Hematopoietic multipotent progenitor cell treated with erythropoietin and hydrocortisone succinate and interleukin-3 and kit ligand, for 15 days (in vitro differentiated cells): Measurements from ENCODE around the gene MAGI3.
"Not testable (repeated sequence)": the region's sequence is repeated elsewhere in the genome, so short reads cannot be mapped to it uniquely, and the experiment has no call there.

Experiments used
- DNase-seq: peaks from one replicate; pipeline ENCODE4 v3.0.0-alpha.2; 2015; ENCODE audit warnings: low spot score

The MAGI3 gene

DNA sequence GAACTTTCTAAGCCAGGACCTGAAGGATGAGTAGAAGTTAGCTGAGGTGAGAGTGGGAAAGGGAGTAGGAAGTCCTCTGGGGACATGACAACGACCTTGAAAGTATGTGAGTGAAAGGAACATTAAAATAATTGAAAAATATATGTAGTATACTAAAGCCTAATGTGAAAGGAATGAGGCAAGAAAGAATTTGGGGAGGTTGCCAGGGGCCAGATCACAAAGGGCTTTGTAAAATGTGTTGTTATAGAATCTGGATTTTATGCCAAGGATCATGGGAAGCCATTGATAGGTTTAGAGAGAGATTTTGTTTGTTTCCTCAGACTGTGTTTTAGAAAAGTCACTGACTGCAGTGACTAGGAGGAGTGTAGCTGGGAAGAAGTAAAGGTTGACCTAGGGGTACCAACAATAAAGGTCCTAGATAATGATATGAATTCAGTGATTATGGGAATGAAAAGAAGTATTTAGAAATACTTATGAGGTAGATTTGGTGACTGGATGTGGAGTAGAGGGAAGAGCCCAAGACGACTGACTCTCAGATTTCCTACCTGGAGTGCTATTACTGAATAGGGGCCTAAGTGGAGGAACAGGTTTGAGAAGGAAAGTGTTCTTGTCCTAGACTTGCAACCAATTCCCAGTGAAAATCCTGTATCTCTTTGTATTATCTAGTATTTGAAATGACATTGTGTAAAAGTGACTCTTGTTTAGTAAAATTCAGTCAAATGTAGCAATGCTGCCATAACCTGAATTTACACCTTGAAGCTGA lies 189.1 kb downstream of the MAGI3 start:
- no peak for DNase-seq

GRCh38 chr1:113581323-113581722 lies 191.0 kb downstream of the MAGI3 start:
- DNase-seq: no peak

DNA sequence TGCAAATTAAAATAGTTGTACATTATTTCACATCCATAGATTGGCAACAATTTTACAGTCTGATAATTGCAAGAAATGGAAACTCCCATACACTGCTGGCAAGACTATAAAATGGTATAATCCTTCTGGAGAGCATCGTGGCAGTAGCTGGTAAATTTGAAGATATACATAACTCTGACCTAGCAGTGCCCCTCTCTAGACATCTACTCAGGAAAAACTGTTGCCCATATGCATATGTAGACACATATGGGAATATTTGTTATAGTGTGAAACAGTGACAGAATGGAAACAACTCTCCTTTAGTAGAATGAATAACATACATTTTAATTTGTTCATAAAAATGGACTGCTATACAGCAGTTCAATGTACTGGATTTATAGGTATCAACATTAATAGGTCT lies 191.8 kb downstream of the MAGI3 start:
- DNase-seq: no peak

DNA sequence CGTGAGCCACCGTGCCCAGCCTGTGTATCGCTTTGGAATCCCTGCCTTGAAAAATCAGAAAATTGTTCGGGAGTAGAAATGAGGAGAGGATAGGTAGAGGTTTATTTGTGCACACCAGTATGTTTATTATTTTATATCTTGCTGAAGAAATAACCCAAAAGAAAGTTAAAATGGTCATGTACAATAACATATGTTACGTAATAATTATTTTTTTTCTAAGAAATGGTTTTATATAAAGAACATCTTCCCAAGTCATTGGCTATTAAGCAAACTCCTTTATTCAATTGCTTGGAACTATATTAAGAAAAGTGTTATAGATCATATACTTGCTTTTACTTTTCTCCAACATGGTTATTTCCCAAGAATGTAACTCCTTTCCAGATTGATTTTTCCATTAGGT lies 197.2 kb downstream of the MAGI3 start:
- DNase-seq: no peak

- DNase-seq: no peak
These were observed 201.9 kb downstream of the MAGI3 start for GRCh38 chr1:113592230-113592629.

DNA sequence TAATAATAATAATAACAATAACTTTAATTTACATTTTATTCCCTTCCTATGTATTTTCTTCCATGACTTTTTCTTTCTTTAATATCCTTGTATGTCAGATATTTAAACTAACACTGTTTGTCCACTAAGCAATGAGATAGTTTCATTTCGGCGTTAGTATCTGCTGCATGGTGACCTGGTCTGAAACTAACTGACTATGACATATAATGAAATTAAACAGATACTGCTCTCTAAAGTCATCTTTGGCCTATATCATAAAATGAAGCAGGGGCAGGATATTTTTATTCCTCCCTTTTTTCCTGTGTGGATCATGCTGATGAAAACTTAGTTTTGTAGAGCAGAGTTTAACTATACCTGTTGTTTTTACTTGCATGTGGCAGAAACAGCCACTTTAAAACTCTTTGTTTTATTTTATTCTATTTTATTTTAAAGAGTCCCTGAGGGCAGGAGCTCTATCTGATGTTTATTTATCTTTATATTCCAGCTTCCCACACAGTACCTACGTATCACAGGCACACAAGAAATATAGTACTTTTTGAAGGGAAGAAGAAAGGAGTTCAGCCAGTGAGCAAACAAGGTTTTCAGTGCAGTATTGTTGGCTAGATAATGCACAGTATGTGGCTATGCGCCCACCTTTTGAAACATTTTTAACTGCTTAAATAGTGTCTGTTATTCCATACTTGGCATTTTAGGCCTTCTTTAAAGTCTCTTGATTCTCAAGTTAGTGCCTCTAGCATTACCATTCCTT lies 203.4 kb downstream of the MAGI3 start:
- no peak for DNase-seq

- DNase-seq: not testable (repeated sequence)
These were observed 214.2 kb downstream of the MAGI3 start for GRCh38 chr1:113604466-113604865.

DNA sequence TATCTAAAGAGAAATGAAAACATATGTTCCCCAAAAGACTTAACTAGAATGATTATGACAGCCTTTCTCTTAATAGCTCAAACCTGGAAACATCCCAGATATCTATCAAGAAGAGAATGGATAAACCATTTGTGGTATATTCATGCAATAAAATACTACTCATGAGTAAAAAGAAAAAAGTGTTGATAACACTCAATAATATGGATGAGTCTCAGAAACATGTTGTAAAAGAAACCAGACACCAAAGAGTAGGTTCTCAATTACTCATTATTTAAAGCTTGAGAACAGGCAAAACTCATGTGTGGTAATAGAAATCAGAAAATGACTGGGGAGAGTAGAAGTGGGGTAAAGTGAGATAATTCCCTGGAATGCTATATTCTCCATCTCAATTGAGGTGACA lies 214.8 kb downstream of the MAGI3 start:
- no peak for DNase-seq

GRCh38 chr1:113608399-113608798 lies 218.1 kb downstream of the MAGI3 start:
- DNase-seq: no peak

DNA sequence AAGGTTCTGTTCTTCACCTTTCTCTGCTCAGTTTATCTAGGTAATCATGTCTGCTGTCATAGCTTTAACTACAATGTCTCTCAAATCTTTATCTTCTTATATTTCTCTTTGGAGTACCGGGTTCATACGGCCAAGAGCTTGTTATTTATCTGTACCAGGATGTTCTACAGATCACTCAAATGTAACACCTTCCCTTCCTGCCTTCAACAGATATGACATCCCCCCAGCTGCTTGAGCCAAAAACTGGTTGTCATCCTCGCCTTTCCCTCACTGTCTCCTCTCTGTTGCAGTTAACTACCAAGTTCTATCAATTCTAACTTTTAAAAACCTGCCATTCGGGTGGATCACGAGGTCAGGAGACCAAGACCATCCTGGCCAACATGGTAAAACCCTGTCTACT lies 220.1 kb downstream of the MAGI3 start:
- no peak for DNase-seq

- DNase-seq: no peak
These were observed 225.1 kb downstream of the MAGI3 start for GRCh38 chr1:113615425-113615824.

DNA sequence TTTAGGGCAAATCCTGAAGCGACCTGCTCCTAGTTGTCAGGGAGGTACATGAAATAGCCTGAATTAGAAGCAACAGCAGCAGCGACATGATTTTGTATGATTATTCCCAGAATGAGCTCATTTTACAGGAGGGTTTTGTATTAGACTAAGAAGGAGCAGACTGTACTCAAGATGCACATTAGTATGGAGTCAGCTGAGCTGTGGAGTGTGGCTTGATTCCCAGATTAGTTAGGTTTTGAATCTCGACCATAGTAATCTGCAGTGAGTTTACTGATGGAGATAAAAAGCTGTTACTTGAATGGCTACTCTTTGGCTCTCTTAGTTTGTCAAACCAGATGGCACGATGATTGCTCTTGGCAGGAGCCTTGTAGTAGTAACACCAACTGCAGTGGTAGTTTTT lies 225.8 kb downstream of the MAGI3 start:
- DNase-seq: no peak

GRCh38 chr1:113617438-113618141 lies 227.3 kb downstream of the MAGI3 start:
- no peak for DNase-seq

DNA sequence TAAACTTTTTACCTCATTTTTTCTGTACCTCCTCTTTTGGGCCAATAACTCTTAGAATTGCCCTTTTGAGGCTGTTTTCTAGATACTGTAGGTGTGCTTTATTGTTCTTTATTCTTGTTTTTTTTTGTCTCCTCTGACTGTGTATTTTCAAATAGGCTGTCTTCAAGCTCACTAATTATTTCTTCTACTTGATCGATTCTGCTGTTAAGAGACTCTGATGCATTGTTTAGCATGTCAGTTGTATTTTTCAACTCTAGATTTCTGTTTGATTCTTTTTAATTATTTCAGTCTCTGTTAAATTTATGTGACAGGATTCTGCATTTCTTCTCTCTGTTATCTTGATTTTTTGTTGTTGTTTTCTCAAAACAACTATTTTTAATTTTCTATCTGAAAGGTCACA lies 238.7 kb downstream of the MAGI3 start:
- DNase-seq: no peak

- DNase-seq: no peak
These were observed 240.3 kb downstream of the MAGI3 start for GRCh38 chr1:113630340-113631327.

- DNase-seq: no peak
These were observed 251.1 kb downstream of the MAGI3 start for GRCh38 chr1:113641396-113641795.

GRCh38 chr1:113647164-113647563 lies 256.8 kb downstream of the MAGI3 start:
- no peak for DNase-seq

DNA sequence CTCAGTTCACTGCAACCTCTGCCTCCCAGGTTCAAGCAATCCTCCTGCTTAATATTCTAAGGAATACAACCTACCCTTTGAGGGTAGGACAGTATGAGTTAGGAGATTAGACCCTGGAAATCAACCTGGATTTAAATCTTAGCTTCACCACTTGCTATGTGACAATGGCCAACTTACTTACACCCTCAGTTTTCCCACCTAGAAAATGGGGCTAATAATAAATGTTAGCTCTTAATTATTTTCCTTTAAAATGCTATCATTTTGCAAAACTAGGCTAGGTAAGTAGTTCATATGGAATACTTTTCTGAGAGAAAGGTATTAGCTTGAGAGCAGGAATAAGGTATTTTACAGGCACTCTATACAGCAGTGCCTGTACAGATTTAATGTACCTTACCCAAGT lies 258.2 kb downstream of the MAGI3 start:
- no peak for DNase-seq

- DNase-seq: no peak
These were observed 262.5 kb downstream of the MAGI3 start for GRCh38 chr1:113652771-113653170.

DNA sequence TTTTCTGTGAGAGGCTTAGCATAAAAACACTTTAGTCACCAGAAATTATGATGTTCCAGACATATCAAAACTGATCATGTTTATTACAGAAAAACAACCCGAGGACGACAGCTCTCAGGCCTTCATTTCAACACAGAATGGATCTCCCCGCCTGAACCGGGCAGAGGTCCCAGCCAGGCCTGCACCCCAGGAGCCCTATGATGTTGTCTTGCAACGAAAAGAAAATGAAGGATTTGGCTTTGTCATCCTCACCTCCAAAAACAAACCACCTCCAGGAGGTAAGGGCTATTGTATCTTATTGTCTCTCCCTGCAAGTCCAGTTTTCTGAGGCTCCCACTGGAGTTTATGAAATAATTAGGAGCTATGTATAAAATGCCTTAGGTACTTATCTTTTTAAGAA lies 263.4 kb downstream of the MAGI3 start:
- DNase-seq: no peak

DNA sequence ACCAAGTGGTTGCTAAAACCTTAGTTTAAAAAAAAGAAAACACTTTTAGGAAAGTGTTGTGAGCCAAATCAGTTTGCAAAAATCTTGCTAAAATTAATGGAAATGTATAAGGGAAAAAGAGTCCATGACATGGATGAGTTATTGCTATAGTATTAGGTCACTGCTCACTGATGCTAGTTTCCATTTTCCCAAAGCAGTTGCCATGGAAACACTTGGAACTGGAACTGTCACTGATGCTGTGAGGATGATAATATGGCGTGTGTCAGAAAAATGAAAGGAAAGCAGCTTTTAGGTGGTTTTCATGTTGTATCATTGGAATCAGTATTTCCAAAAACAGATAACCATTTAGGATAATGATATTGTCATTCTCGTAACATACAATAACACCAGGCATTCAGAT lies 264.6 kb downstream of the MAGI3 start:
- DNase-seq: no peak

GRCh38 chr1:113657126-113657525 lies 266.8 kb downstream of the MAGI3 start:
- no peak for DNase-seq
